ENCODE measurements around the gene ABTB2.

ABTB2 gene

GRCh38 chr11:34183848-34184391 lies 173.9 kb downstream of the ABTB2 start:
- TF ChIP-seq CSRNP3 (CRISPR knock-in tag; IDR thresholded peaks at IDR 0.05) (no peak), ZFP30 (CRISPR knock-in tag; IDR thresholded peaks at IDR 0.05) (no peak), ZC3H10 (CRISPR knock-in tag; IDR thresholded peaks at IDR 0.05) (no peak), ZNF8 (CRISPR knock-in tag; IDR thresholded peaks at IDR 0.05) (no peak), OSR1 (CRISPR knock-in tag; IDR thresholded peaks at IDR 0.05) (no peak), CSDC2 (CRISPR knock-in tag; IDR thresholded peaks at IDR 0.05) (no peak), TCF4 (CRISPR knock-in tag; IDR thresholded peaks at IDR 0.05; ENCODE audit: borderline replicate concordance) (no peak)
- ATAC-seq, result no peak

DNA sequence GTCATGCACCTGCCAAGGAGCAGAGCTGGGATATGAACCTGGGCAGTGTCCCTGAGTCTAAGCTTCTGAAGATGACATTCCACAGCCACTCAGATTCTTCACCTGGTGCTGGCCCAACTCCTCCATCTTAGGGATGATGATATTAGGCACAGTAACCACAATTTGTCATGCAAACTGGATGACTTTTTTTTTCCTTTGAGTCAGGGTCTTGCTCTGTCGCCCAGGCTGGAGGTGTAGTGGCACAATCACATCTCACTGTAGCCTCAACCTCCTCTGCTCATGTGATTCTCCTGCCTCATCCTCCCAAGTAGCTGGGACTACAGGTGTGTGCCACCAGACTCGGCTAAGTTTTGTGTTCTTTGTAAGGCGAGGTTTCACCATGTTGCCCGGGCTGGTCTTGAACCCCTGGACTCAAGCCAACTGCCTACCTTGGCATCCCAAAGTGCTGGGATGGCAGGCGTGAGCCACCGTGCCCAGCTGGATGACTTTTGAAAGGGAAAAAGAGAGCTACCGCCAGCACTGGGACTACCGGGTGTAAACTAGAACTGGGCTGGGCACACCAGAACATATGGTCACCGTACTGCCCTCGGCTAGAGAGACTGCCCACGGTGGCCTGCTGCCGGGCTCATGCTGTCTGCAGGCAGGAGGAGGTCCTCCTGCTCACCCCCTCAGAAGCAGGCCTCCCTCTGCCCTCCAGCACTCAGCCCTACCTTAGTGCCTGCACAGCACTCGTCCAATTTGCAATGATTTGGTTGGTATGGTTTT lies 174.7 kb downstream of the ABTB2 start:
- ATAC-seq, result no peak
- TF ChIP-seq OSR1 (CRISPR knock-in tag; IDR thresholded peaks at IDR 0.05) (no peak), SNAI2 (CRISPR knock-in tag; IDR thresholded peaks at IDR 0.05) (no peak), CSRNP3 (CRISPR knock-in tag; IDR thresholded peaks at IDR 0.05) (no peak), POU6F1 (CRISPR knock-in tag; IDR thresholded peaks at IDR 0.05; ENCODE audit: borderline replicate concordance, low read depth) (no peak)

DNA sequence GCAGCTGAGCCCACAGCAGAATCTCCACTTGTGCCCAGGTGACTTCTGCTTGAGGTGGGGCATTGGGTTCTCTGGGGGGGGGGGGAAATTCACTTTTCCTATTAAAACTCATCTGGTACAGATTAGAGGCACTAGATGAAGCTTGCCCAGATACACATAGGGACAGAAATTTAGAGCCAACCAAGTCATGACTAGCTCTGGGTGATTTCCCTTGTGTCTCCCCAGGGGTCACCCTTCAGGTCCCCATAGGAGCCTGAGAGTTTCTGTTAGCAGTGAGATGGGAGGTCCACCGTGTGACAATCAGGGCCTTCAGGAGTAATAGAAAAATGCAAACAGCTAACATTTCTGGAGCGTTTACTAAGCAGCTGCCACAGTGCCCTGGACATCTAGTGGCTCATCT lies 175.4 kb downstream of the ABTB2 start:
- TF ChIP-seq PATZ1 (CRISPR knock-in tag; IDR thresholded peaks at IDR 0.05; ENCODE audit: borderline replicate concordance) (no peak), ZNF565 (CRISPR knock-in tag; conservative IDR thresholded peaks at IDR 0.05; ENCODE audit: low read depth) (no peak), RARB (CRISPR knock-in tag; IDR thresholded peaks at IDR 0.05) (no peak), GLIS3 (CRISPR knock-in tag; IDR thresholded peaks at IDR 0.05) (no peak), ZC3H10 (CRISPR knock-in tag; IDR thresholded peaks at IDR 0.05) (no peak), POU6F1 (CRISPR knock-in tag; IDR thresholded peaks at IDR 0.05; ENCODE audit: borderline replicate concordance, low read depth) (no peak), ARNTL (CRISPR knock-in tag; IDR thresholded peaks at IDR 0.05; ENCODE audit: borderline replicate concordance, low read depth) (no peak)
- TF ChIP-seq, protein P1, sequence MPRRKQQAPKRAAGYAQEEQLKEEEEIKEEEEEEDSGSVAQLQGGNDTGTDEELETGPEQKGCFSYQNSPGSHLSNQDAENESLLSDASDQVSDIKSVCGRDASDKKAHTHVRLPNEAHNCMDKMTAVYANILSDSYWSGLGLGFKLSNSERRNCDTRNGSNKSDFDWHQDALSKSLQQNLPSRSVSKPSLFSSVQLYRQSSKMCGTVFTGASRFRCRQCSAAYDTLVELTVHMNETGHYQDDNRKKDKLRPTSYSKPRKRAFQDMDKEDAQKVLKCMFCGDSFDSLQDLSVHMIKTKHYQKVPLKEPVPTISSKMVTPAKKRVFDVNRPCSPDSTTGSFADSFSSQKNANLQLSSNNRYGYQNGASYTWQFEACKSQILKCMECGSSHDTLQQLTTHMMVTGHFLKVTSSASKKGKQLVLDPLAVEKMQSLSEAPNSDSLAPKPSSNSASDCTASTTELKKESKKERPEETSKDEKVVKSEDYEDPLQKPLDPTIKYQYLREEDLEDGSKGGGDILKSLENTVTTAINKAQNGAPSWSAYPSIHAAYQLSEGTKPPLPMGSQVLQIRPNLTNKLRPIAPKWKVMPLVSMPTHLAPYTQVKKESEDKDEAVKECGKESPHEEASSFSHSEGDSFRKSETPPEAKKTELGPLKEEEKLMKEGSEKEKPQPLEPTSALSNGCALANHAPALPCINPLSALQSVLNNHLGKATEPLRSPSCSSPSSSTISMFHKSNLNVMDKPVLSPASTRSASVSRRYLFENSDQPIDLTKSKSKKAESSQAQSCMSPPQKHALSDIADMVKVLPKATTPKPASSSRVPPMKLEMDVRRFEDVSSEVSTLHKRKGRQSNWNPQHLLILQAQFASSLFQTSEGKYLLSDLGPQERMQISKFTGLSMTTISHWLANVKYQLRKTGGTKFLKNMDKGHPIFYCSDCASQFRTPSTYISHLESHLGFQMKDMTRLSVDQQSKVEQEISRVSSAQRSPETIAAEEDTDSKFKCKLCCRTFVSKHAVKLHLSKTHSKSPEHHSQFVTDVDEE (CRISPR knock-in tag; IDR thresholded peaks at IDR 0.05), result no peak

More for the DNA sequence above, 175.4 kb downstream of the ABTB2 start:
- no peak for ATAC-seq

All from SK-N-SH treated with all-trans-retinoic acid at 6 μM for 48 hours (cell line).